ENCODE results near the gene VPS26B. TPM values are rescaled to one million over a fixed set of nuclear protein-coding genes. Genes with fewer than 3 reads are reported as not detected.
"Not testable (repeated sequence)": the region's sequence is repeated elsewhere in the genome, so short reads cannot be mapped to it uniquely, and the experiment has no call there.

Gene VPS26B
- total RNA-seq: 10 to 100 TPM; 30.4 to 33.5 (median 32.8) TPM

DNA sequence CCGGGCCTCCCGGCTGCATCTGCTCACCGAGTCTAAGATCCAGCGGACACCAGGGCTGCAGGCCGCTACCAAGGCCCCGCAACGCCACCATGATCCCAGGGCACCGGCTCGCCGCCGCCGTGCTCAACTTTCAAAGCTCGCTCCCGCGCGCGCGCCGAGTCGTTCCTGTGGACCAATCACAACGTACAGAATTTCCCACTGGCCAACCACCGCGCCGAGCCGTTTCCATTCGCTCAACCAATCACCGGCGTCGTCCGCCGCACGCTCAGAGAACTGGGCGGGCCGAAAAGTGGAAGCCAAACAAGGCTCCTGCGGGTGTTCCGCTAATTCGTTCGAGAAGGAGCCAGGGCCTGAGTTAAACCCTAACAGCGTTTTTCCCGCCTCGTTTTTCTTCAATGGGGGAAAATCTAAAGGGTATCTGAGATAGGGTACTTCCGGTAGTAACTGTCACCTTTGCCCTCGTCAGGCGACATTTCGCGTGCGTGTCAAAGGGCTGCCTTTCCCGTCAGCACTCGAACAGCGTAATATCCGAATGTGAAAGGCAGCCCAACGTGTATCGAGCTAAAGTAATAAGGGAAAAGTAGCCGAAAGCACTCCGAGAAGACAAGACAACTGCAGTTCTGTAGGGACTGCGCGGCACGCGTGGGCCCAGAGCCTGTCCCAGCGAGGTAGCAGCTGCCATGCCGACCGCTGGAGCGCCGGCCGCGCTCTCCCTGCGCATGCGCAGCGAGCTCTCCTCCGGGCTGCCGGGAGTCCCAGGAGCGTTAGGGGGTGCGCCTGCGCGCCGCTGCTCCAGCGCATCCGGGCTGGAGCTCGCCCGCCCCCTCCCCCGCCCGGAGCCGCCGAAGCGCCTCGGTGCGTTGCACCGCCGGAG is at the start of gene VPS26B, which contains the start of gene NCAPD3:
TSS of gene VPS26B (plus strand) at position 836 of the 874 bp plus-strand sequence. CDS start 452 bp downstream, outside the sequence.
TSS of gene NCAPD3 (minus strand) at position 132 of the 874 bp plus-strand sequence. CDS start at position 91, 41 bp downstream.
- H3K27me3 Mint-ChIP-seq (ENCODE audit: low read depth): no peaks in the 10 kb centered on the region
- H3K4me1 Mint-ChIP-seq (ENCODE audit: low read depth): peaks cover 59% of the 10 kb centered on the region
- H3K9me3 Mint-ChIP-seq: no peaks in the 10 kb centered on the region
- peaks cover 9% of the 10 kb centered on the region for H3K36me3 Mint-ChIP-seq (ENCODE audit: insufficient read depth)
- ATAC-seq: peak; percentile 81 to 82
- peak; percentile 92 for DNase-seq
- peak within 1 kb of the TSS; percentile 88 for H3K4me3 Mint-ChIP-seq

- Mint-ChIP-seq H3K4me1 (ENCODE audit: low read depth) (no peaks in the 10 kb centered on the region), H3K36me3 (ENCODE audit: insufficient read depth) (peaks cover 53% of the 10 kb centered on the region), H3K27me3 (ENCODE audit: low read depth) (no peaks in the 10 kb centered on the region), H3K4me3 (no peak overlapping the region), H3K9me3 (no peaks in the 10 kb centered on the region)
- no peak for ATAC-seq
- DNase-seq: no peak
These were observed 48.2 kb upstream of the VPS26B start for GRCh38 chr11:134176284-134176683.

- Mint-ChIP-seq H3K4me3 (no peak overlapping the region), H3K9me3 (no peaks in the 10 kb centered on the region), H3K4me1 (ENCODE audit: low read depth) (no peaks in the 10 kb centered on the region), H3K36me3 (ENCODE audit: insufficient read depth) (peaks cover 52% of the 10 kb centered on the region), H3K27me3 (ENCODE audit: low read depth) (no peaks in the 10 kb centered on the region)
- DNase-seq: no peak
- ATAC-seq: no peak
These were observed 46.3 kb upstream of the VPS26B start for GRCh38 chr11:134178032-134178674.

- no peak for DNase-seq
- H3K36me3 Mint-ChIP-seq (ENCODE audit: insufficient read depth): peaks cover 40% of the 10 kb centered on the region
- H3K27me3 Mint-ChIP-seq (ENCODE audit: low read depth): no peaks in the 10 kb centered on the region
- no peak for ATAC-seq
- no peaks in the 10 kb centered on the region for H3K9me3 Mint-ChIP-seq
- no peaks in the 10 kb centered on the region for H3K4me1 Mint-ChIP-seq (ENCODE audit: low read depth)
- no peak overlapping the region for H3K4me3 Mint-ChIP-seq
These were observed 42.8 kb upstream of the VPS26B start for GRCh38 chr11:134181707-134182106.

GRCh38 chr11:134188092-134188491 is 36.4 kb upstream of the VPS26B start:
- DNase-seq; ATAC-seq; H3K9me3 Mint-ChIP-seq; H3K4me3 Mint-ChIP-seq; H3K4me1 Mint-ChIP-seq (ENCODE audit: low read depth); H3K27me3 Mint-ChIP-seq (ENCODE audit: low read depth): not testable (repeated sequence)
- peaks cover 56% of the 10 kb centered on the region for H3K36me3 Mint-ChIP-seq (ENCODE audit: insufficient read depth)

DNA sequence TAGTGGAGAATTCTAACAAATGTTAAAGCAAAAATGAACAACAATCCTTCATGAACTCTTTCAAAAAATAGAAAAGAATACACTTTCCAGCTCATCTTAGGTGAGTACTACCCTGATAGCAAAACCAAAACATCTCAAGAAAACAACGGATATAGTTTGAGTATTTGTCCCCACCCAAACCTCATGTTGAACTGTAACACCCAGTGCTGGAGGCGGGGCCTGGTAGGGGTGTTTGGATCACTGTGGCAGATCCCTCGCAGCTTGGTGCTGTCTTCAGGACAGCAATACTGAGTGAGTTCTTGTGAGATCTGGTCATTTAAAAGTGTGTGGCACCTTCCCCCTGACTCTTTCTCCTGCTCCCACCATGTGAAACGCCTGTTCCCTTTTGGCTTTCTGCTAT is 27.7 kb upstream of the VPS26B start:
- no peak for DNase-seq
- Mint-ChIP-seq H3K36me3 (ENCODE audit: insufficient read depth) (peaks cover 59% of the 10 kb centered on the region), H3K4me3 (no peak overlapping the region), H3K4me1 (ENCODE audit: low read depth) (peaks cover 6% of the 10 kb centered on the region), H3K9me3 (no peaks in the 10 kb centered on the region), H3K27me3 (ENCODE audit: low read depth) (no peaks in the 10 kb centered on the region)
- ATAC-seq: no peak

- no peak for DNase-seq
- Mint-ChIP-seq H3K36me3 (ENCODE audit: insufficient read depth) (peaks cover 63% of the 10 kb centered on the region), H3K9me3 (no peaks in the 10 kb centered on the region), H3K4me1 (ENCODE audit: low read depth) (peaks cover 6% of the 10 kb centered on the region), H3K27me3 (ENCODE audit: low read depth) (no peaks in the 10 kb centered on the region), H3K4me3 (no peak overlapping the region)
- ATAC-seq: no peak
These were observed 24.9 kb upstream of the VPS26B start for GRCh38 chr11:134199531-134199930.

DNA sequence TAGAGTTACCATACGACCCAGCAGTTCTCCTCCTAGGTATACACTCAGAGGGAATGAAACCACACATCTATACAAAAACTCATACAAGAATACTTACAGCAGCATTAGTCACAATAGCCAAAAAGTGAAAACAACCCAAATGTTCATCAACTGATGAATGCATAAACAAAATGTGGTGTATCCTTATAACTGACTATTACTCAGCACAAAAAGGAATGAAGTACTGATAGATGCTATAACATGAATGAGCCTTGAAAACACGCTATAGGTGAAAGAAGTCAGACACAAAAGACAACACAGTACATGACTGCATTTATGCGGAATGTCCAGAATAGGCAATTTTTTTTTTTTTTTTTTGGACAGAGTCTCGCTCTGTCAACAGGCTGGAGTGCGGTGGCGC is 23.8 kb upstream of the VPS26B start:
- ATAC-seq (no peak), DNase-seq (no peak)
- no peaks in the 10 kb centered on the region for H3K27me3 Mint-ChIP-seq (ENCODE audit: low read depth)
- H3K4me3 Mint-ChIP-seq: no peak overlapping the region
- H3K36me3 Mint-ChIP-seq (ENCODE audit: insufficient read depth): peaks cover 67% of the 10 kb centered on the region
- peaks cover 6% of the 10 kb centered on the region for H3K4me1 Mint-ChIP-seq (ENCODE audit: low read depth)
- no peaks in the 10 kb centered on the region for H3K9me3 Mint-ChIP-seq

DNA sequence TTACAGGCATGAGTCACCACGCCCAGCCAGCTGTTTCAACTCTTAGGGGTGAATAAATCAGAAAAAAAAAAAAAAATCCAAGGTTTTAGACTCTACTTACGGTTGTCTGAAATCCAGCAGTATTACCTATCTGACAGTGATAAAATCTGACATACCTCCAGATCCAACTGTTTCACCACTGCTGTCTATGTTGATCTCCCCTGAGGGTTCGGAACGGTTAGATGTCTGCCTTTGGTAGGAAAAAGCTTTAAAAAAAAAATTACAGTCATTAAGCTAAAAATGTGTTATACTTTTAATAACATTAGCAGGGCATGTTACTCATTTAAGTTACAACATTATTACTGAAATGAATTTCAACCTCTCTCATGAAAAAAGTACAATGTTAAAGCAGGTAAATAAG is 21.8 kb upstream of the VPS26B start:
- ATAC-seq: no peak

GRCh38 chr11:134205729-134206128 is 18.7 kb upstream of the VPS26B start:
- ATAC-seq (no peak), DNase-seq (no peak)
- Mint-ChIP-seq H3K27me3 (ENCODE audit: low read depth) (no peaks in the 10 kb centered on the region), H3K9me3 (no peaks in the 10 kb centered on the region), H3K4me1 (ENCODE audit: low read depth) (no peaks in the 10 kb centered on the region), H3K36me3 (ENCODE audit: insufficient read depth) (peaks cover 56% of the 10 kb centered on the region), H3K4me3 (no peak overlapping the region)

More for the DNA sequence above, 21.8 kb upstream of the VPS26B start:
- Mint-ChIP-seq H3K36me3 (ENCODE audit: insufficient read depth) (peaks cover 67% of the 10 kb centered on the region), H3K9me3 (no peaks in the 10 kb centered on the region), H3K27me3 (ENCODE audit: low read depth) (no peaks in the 10 kb centered on the region), H3K4me3 (no peak overlapping the region), H3K4me1 (ENCODE audit: low read depth) (no peaks in the 10 kb centered on the region)
- no peak for DNase-seq

DNA sequence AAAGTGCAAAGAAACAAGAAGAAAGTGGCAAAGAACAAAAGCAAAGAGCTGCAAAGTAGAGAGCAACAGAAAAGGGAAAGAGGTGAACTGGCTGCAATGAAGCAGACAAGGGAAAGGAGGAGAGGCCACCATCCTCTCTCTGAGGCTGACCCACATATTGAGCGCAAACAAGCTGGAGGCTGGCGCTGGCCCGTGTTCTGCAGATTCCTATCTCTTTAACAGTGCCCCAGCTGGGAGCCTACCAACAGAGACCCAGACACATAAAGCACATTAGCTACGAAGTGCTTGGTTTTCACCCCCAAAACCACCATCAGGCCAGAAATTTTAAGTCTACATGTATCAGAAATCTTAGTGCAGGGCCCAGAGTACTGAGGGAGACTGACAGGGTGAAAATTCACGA is 18.3 kb upstream of the VPS26B start:
- H3K4me1 Mint-ChIP-seq (ENCODE audit: low read depth): no peaks in the 10 kb centered on the region
- no peaks in the 10 kb centered on the region for H3K27me3 Mint-ChIP-seq (ENCODE audit: low read depth)
- peaks cover 53% of the 10 kb centered on the region for H3K36me3 Mint-ChIP-seq (ENCODE audit: insufficient read depth)
- no peaks in the 10 kb centered on the region for H3K9me3 Mint-ChIP-seq
- ATAC-seq (no peak), DNase-seq (no peak)
- no peak overlapping the region for H3K4me3 Mint-ChIP-seq

GRCh38 chr11:134207538-134208239 is 16.8 kb upstream of the VPS26B start:
- Mint-ChIP-seq H3K27me3 (ENCODE audit: low read depth) (no peaks in the 10 kb centered on the region), H3K9me3 (no peaks in the 10 kb centered on the region), H3K4me1 (ENCODE audit: low read depth) (no peaks in the 10 kb centered on the region), H3K36me3 (ENCODE audit: insufficient read depth) (peaks cover 49% of the 10 kb centered on the region), H3K4me3 (no peak overlapping the region)
- peak; percentile 30 to 61 for ATAC-seq
- DNase-seq: peak; percentile 54

DNA sequence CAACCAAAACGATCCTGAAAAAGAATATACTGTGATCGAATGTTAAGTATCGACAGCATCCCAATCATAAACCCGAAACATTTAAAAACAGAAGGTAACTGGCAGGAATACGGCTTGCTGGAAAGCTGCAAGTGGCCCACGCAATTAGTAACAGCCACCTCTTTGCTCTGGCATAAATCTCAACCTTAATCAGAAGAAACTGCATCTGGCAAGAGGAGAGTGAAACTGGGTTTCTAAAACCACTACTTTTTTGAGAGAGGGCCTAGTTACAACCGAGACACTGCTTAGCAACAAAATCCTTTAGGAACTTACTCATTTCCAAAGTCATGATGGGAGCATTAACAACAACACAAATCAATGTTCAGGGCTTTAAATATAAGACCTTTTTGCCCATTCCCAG is 8.6 kb upstream of the VPS26B start:
- H3K4me3 Mint-ChIP-seq: no peak overlapping the region
- ATAC-seq: no peak
- H3K9me3 Mint-ChIP-seq: no peaks in the 10 kb centered on the region
- H3K4me1 Mint-ChIP-seq (ENCODE audit: low read depth): peaks cover 3% of the 10 kb centered on the region
- H3K36me3 Mint-ChIP-seq (ENCODE audit: insufficient read depth): peaks cover 35% of the 10 kb centered on the region
- no peaks in the 10 kb centered on the region for H3K27me3 Mint-ChIP-seq (ENCODE audit: low read depth)
- no peak for DNase-seq

DNA sequence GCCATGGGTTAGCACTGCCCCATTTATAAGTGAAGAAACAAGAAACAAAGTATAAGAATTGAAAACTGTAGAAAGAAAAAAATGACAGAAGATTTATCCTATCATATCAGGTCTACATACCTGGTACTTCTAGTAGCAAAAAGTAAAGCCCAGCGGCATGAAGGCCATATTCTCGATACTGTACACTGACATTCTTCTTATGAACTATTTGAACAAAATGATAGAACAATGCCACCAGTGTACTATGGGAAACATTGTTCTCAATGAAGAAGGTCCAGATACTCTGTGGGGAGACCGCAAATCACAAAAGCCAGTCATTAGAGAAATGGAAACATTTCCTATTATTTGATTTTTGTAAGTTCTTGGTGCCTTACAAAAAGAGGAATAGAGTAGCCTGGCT is 7.7 kb upstream of the VPS26B start:
- ATAC-seq (no peak), DNase-seq (no peak)
- H3K36me3 Mint-ChIP-seq (ENCODE audit: insufficient read depth): peaks cover 31% of the 10 kb centered on the region
- H3K9me3 Mint-ChIP-seq: no peaks in the 10 kb centered on the region
- peaks cover 5% of the 10 kb centered on the region for H3K4me1 Mint-ChIP-seq (ENCODE audit: low read depth)
- H3K4me3 Mint-ChIP-seq: no peak overlapping the region
- no peaks in the 10 kb centered on the region for H3K27me3 Mint-ChIP-seq (ENCODE audit: low read depth)
